IPS-NIHi7 (cell line): ENCODE data around the gene LRWD1.
"Not testable (repeated sequence)": the region's sequence is repeated elsewhere in the genome, so short reads cannot be mapped to it uniquely, and the experiment has no call there.

Experiments
- DNase-seq: peaks from one replicate; pipeline ENCODE4 v3.0.0; 2012; ENCODE audit warnings: mixed read lengths; ENCODE audit errors: extremely low spot score

Gene LRWD1

GRCh38 chr7:102496861-102497260 is 32.1 kb downstream of the LRWD1 start:
- DNase-seq = not testable (repeated sequence)

GRCh38 chr7:102497308-102497707 is 32.5 kb downstream of the LRWD1 start:
- DNase-seq = not testable (repeated sequence)

- DNase-seq = not testable (repeated sequence)
Measured at GRCh38 chr7:102498321-102498720, 33.5 kb downstream of the LRWD1 start.

GRCh38 chr7:102503141-102503540 is 38.4 kb downstream of the LRWD1 start:
- not testable (repeated sequence) for DNase-seq

GRCh38 chr7:102505298-102506185 is 40.8 kb downstream of the LRWD1 start:
- DNase-seq = not testable (repeated sequence)

- DNase-seq = not testable (repeated sequence)
Measured at GRCh38 chr7:102507410-102508088, 42.8 kb downstream of the LRWD1 start.

GRCh38 chr7:102510575-102510974 is 45.8 kb downstream of the LRWD1 start:
- not testable (repeated sequence) for DNase-seq

GRCh38 chr7:102511860-102512522 is 47.2 kb downstream of the LRWD1 start:
- DNase-seq = not testable (repeated sequence)

- DNase-seq = not testable (repeated sequence)
Measured at GRCh38 chr7:102512642-102513221, 47.9 kb downstream of the LRWD1 start.

GRCh38 chr7:102514881-102515721 is 50.3 kb downstream of the LRWD1 start:
- not testable (repeated sequence) for DNase-seq

- not testable (repeated sequence) for DNase-seq
Measured at GRCh38 chr7:102515889-102516288, 51.1 kb downstream of the LRWD1 start.

- DNase-seq = not testable (repeated sequence)
Measured at GRCh38 chr7:102516951-102517350, 52.2 kb downstream of the LRWD1 start.

GRCh38 chr7:102517550-102518147 is 52.9 kb downstream of the LRWD1 start, which contains the start of gene RASA4B:
TSS of gene RASA4B (minus strand) at chr7:102517777. CDS start at chr7:102517710, 67 bp downstream.
- DNase-seq = not testable (repeated sequence)

- DNase-seq = not testable (repeated sequence)
Measured at GRCh38 chr7:102520797-102521196, 56.0 kb downstream of the LRWD1 start.
